DMS53 treated with DMSO at 0.1 percent for 48 hours (cell line): ENCODE data around the gene DOCK1.

Experiments
- DNase-seq: peaks from one replicate; lab custom pipeline; 2025; ENCODE audit not compliant: unreplicated experiment; lab: John Stamatoyannopoulos, UW

DOCK1 gene

GRCh38 chr10:127444155-127444554 is 538.9 kb downstream of the DOCK1 start:
- no peak for DNase-seq

- no peak for DNase-seq
These were observed 542.0 kb downstream of the DOCK1 start for GRCh38 chr10:127447197-127447596.

- DNase-seq, result no peak
These were observed 544.3 kb downstream of the DOCK1 start for GRCh38 chr10:127449490-127449889.

GRCh38 chr10:127450644-127451043 is 545.4 kb downstream of the DOCK1 start:
- no peak for DNase-seq

GRCh38 chr10:127451628-127452027 is 546.4 kb downstream of the DOCK1 start:
- DNase-seq, result no peak

- no peak for DNase-seq
These were observed 547.3 kb downstream of the DOCK1 start for GRCh38 chr10:127452568-127452967.

- DNase-seq, result no peak
These were observed 548.5 kb downstream of the DOCK1 start for GRCh38 chr10:127453706-127454105.

- DNase-seq, result no peak
These were observed 550.9 kb downstream of the DOCK1 start for GRCh38 chr10:127456122-127456521.

- no peak for DNase-seq
These were observed 553.0 kb downstream of the DOCK1 start for GRCh38 chr10:127458016-127458810.

- no peak for DNase-seq
These were observed 553.6 kb downstream of the DOCK1 start for GRCh38 chr10:127458829-127459228.

GRCh38 chr10:127459918-127460317 is 554.7 kb downstream of the DOCK1 start:
- DNase-seq, result no peak

- DNase-seq, result no peak
These were observed 557.5 kb downstream of the DOCK1 start for GRCh38 chr10:127462643-127463295.

GRCh38 chr10:127463548-127463947 is 558.3 kb downstream of the DOCK1 start:
- DNase-seq, result no peak

GRCh38 chr10:127464561-127464960 is 559.3 kb downstream of the DOCK1 start:
- DNase-seq, result no peak

GRCh38 chr10:127467811-127468210 is 562.6 kb downstream of the DOCK1 start:
- no peak for DNase-seq

- DNase-seq, result no peak
These were observed 563.4 kb downstream of the DOCK1 start for GRCh38 chr10:127468632-127469031.

GRCh38 chr10:127470911-127471310 is 565.7 kb downstream of the DOCK1 start:
- no peak for DNase-seq

GRCh38 chr10:127472976-127473375 is 567.7 kb downstream of the DOCK1 start:
- DNase-seq, result no peak

- no peak for DNase-seq
These were observed 569.3 kb downstream of the DOCK1 start for GRCh38 chr10:127474501-127474900.

GRCh38 chr10:127485153-127485857 is 580.1 kb downstream of the DOCK1 start:
- DNase-seq, result no peak

- DNase-seq, result no peak
These were observed 581.1 kb downstream of the DOCK1 start for GRCh38 chr10:127486355-127486754.
